PC-9 (cell line): ENCODE measurements around the gene TDG. TPM values are rescaled to one million over a fixed set of nuclear protein-coding genes. Genes with fewer than 3 reads are reported as not detected.

ENCODE experiments used
- BruUV-seq: library from RNA; stranded (reverse); fragments of 400-500 nt; replicated peaks from 2 replicates; lab custom pipeline; 2021; lab: Mats Ljungman, UMichigan
- CTCF ChIA-PET: fragments of 300-600 bp; sonication (Branson Sonifier 250); formaldehyde crosslinking; loops from one replicate; lab custom pipeline; 2022; ENCODE audit warnings: antibody characterized with exemption; lab: Charles Lee
- POLR2A ChIA-PET: fragments of 300-600 bp; sonication (Branson Sonifier 250); formaldehyde crosslinking; loops from one replicate; lab custom pipeline; 2022; ENCODE audit warnings: antibody characterized with exemption; ENCODE audit not compliant: unreplicated experiment; lab: Charles Lee
- DNase-seq, 2 experiments: peaks; one replicate each; pipeline versions ENCODE4 v3.0.0 to v3.0.0-alpha.2; 2015 to 2022; ENCODE audit warnings: mixed read lengths in 1 of 2
- H2AFZ ChIP-seq: fragments of 200-600 bp; sonication (generic); 2 replicates; pipeline ENCODE4 v1.8.1; 2017; ENCODE audit warnings: antibody characterized with exemption
- H3F3A ChIP-seq: fragments of 200-600 bp; sonication (generic); 2 replicates; pipeline ENCODE4 v1.8.1; 2017; ENCODE audit warnings: antibody characterized with exemption, mild to moderate bottlenecking, low read depth; ENCODE audit not compliant: insufficient read depth
- H3K27ac ChIP-seq: fragments of 200-600 bp; sonication (generic); 2 replicates; pipeline ENCODE4 v1.6.1; 2016; ENCODE audit warnings: mixed run types
- H3K27me3 ChIP-seq: fragments of 200-600 bp; sonication (generic); 2 replicates; pipeline ENCODE4 v1.6.1; 2016; ENCODE audit warnings: low read depth, mixed run types; ENCODE audit not compliant: insufficient read depth
- H3K36me3 ChIP-seq: fragments of 200-600 bp; sonication (generic); 2 replicates; pipeline ENCODE4 v1.6.1; 2016; ENCODE audit warnings: low read depth, mixed run types
- H3K4me1 ChIP-seq: fragments of 200-600 bp; sonication (generic); replicated peaks from 2 replicates; pipeline ENCODE4 v1.6.1; 2016; ENCODE audit warnings: mixed run types; ENCODE audit not compliant: insufficient read depth
- H3K4me2 ChIP-seq: fragments of 200-600 bp; sonication (generic); 2 replicates; pipeline ENCODE4 v1.6.1; 2017; ENCODE audit warnings: mixed run types
- H3K4me3 ChIP-seq: fragments of 200-600 bp; sonication (generic); 2 replicates; pipeline ENCODE4 v1.6.1; 2016; ENCODE audit warnings: mixed run types
- H3K79me2 ChIP-seq: fragments of 200-600 bp; sonication (generic); 2 replicates; pipeline ENCODE4 v1.6.1; 2017; ENCODE audit warnings: low read depth, mixed run types
- H3K9me2 ChIP-seq: fragments of 200-600 bp; sonication (generic); 2 replicates; pipeline ENCODE4 v1.8.1; 2017; ENCODE audit warnings: mild to moderate bottlenecking; ENCODE audit not compliant: insufficient read depth
- H3K9me3 ChIP-seq: fragments of 200-600 bp; sonication (generic); 2 replicates; pipeline ENCODE4 v1.8.1; 2016; ENCODE audit warnings: low read depth; ENCODE audit not compliant: insufficient read depth
- H4K20me1 ChIP-seq: fragments of 200-600 bp; sonication (generic); 2 replicates; pipeline ENCODE4 v1.8.1; 2017; ENCODE audit not compliant: insufficient read depth
- EZH2 ChIP-seq: fragments of 200-600 bp; sonication (generic); IDR thresholded peaks from 2 replicates; pipeline ENCODE4 v1.8.0; 2017; ENCODE audit warnings: antibody characterized with exemption, low read depth
- intact Hi-C: fragments of 100-400 bp; cut with micrococcal nuclease; formaldehyde crosslinking; loops from one replicate; pipeline ENCODE4 v1.10.0; 2022; ENCODE audit not compliant: unreplicated experiment
- total RNA-seq: library from RNA; stranded (reverse); gene quantifications from 2 replicates; pipeline ENCODE4 v1.2.3, GENCODE V29; 2021
- TF ChIP-seq, protein P1 (sequence below): fragments of 200-600 bp; sonication (generic); conservative IDR thresholded peaks from 2 replicates; pipeline ENCODE4 v1.6.1; 2017; ENCODE audit warnings: mixed run types, antibody characterized with exemption, mild to moderate bottlenecking, moderate library complexity

TDG gene
- total RNA-seq, 1 experiment from 2014 or later = 21.0 TPM

DNA sequence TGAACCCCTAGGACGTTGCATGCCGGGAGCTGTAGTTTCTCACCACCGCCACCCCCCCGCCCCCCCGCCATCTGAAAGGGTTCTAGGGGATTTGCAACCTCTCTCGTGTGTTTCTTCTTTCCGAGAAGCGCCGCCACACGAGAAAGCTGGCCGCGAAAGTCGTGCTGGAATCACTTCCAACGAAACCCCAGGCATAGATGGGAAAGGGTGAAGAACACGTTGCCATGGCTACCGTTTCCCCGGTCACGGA lies 36.0 kb upstream of the TDG start:
- peak overlapping the region; percentile 82 for H3K4me3 ChIP-seq
- peaks cover 30% of the 10 kb centered on the region for H3K4me1 ChIP-seq
- H3K9me3 ChIP-seq = no peaks in the 10 kb centered on the region
- no peaks in the 10 kb centered on the region for H3K9me2 ChIP-seq
- DNase-seq = no peak
- H3K79me2 ChIP-seq = peaks cover 44% of the 10 kb centered on the region
- peak overlapping the region; percentile 87 for H3K4me2 ChIP-seq
- TF ChIP-seq, protein P1, sequence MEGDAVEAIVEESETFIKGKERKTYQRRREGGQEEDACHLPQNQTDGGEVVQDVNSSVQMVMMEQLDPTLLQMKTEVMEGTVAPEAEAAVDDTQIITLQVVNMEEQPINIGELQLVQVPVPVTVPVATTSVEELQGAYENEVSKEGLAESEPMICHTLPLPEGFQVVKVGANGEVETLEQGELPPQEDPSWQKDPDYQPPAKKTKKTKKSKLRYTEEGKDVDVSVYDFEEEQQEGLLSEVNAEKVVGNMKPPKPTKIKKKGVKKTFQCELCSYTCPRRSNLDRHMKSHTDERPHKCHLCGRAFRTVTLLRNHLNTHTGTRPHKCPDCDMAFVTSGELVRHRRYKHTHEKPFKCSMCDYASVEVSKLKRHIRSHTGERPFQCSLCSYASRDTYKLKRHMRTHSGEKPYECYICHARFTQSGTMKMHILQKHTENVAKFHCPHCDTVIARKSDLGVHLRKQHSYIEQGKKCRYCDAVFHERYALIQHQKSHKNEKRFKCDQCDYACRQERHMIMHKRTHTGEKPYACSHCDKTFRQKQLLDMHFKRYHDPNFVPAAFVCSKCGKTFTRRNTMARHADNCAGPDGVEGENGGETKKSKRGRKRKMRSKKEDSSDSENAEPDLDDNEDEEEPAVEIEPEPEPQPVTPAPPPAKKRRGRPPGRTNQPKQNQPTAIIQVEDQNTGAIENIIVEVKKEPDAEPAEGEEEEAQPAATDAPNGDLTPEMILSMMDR = no peak
- TF ChIP-seq EZH2 = no peak
- ChIA-PET POLR2A (interaction anchor here (0.5 to 0.9 kb wide), 8 partner anchors 20 to 1514 kb away, joined by 3 to 4 read pairs (median 4); partner anchors contain the start of gene NT5DC3), CTCF (no interaction called here)
- intact Hi-C loops = loop anchor here (1.0 to 5.0 kb wide), 5 partner anchors 27 to 157 kb away; partner anchors contain the start of genes NT5DC3 and TDG
- H3K27ac ChIP-seq = peak overlapping the region; percentile 82
- peak overlapping the region; percentile 91 for H2AFZ ChIP-seq
- BruUV-seq = no TSS peak
- peaks cover 38% of the 10 kb centered on the region for H3K36me3 ChIP-seq
- H3F3A ChIP-seq = peaks cover 23% of the 10 kb centered on the region; the same call in 1 of the 2 replicates
- H3K27me3 ChIP-seq = no peaks in the 10 kb centered on the region
- peaks cover 33% of the 10 kb centered on the region for H4K20me1 ChIP-seq

DNA sequence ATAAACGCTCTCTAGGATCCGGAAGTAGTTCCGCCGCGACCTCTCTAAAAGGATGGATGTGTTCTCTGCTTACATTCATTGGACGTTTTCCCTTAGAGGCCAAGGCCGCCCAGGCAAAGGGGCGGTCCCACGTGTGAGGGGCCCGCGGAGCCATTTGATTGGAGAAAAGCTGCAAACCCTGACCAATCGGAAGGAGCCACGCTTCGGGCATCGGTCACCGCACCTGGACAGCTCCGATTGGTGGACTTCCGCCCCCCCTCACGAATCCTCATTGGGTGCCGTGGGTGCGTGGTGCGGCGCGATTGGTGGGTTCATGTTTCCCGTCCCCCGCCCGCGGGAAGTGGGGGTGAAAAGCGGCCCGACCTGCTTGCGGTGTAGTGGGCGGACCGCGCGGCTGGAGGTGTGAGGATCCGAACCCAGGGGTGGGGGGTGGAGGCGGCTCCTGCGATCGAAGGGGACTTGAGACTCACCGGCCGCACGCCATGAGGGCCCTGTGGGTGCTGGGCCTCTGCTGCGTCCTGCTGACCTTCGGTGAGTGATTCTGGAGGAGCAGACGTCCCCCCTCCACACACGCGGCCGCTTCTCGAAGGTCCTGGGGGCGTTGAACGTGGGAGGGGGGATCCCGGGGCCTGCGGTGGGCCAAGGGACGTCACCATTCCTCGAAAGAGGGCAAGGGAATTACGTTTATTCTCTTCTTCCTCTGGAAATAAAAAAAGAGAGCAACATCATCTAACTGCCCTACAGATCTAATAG lies 35.5 kb upstream of the TDG start, which contains the start of gene HSP90B1:
Gene HSP90B1 (plus strand): TSS at position 377 of the 753 bp plus-strand sequence. CDS start 106 bp downstream, at position 483.
- CTCF ChIA-PET = no interaction called here
- H3K4me1 ChIP-seq = peaks cover 30% of the 10 kb centered on the region
- no peaks in the 10 kb centered on the region for H3K9me3 ChIP-seq
- TSS peak; percentile 38 for BruUV-seq
- peaks cover 23% of the 10 kb centered on the region; the same call in 1 of the 2 replicates for H3F3A ChIP-seq
- H2AFZ ChIP-seq = peak within 1 kb of the TSS; percentile 91
- H3K79me2 ChIP-seq = peaks cover 49% of the 10 kb centered on the region
- H3K9me2 ChIP-seq = no peaks in the 10 kb centered on the region
- H3K36me3 ChIP-seq = peaks cover 43% of the 10 kb centered on the region
- DNase-seq = peak; percentile 99
- POLR2A ChIA-PET = interaction anchor here (0.5 to 0.9 kb wide), 12 partner anchors 19 to 1514 kb away, joined by 3 to 8 read pairs (median 4); partner anchors contain the start of genes NT5DC3 and WASHC4
- peak within 1 kb of the TSS; percentile 98 for H3K4me3 ChIP-seq
- no peaks in the 10 kb centered on the region for H3K27me3 ChIP-seq
- no peak for TF ChIP-seq EZH2
- TF ChIP-seq, protein P1 = no peak
- peak within 1 kb of the TSS; percentile 97 for H3K4me2 ChIP-seq
- H3K27ac ChIP-seq = peak within 1 kb of the TSS; percentile 88
- H4K20me1 ChIP-seq = peaks cover 38% of the 10 kb centered on the region
- intact Hi-C loops = loop anchor here (1.0 to 5.0 kb wide), 3 partner anchors 26 to 158 kb away; partner anchors contain the start of gene TDG

DNA sequence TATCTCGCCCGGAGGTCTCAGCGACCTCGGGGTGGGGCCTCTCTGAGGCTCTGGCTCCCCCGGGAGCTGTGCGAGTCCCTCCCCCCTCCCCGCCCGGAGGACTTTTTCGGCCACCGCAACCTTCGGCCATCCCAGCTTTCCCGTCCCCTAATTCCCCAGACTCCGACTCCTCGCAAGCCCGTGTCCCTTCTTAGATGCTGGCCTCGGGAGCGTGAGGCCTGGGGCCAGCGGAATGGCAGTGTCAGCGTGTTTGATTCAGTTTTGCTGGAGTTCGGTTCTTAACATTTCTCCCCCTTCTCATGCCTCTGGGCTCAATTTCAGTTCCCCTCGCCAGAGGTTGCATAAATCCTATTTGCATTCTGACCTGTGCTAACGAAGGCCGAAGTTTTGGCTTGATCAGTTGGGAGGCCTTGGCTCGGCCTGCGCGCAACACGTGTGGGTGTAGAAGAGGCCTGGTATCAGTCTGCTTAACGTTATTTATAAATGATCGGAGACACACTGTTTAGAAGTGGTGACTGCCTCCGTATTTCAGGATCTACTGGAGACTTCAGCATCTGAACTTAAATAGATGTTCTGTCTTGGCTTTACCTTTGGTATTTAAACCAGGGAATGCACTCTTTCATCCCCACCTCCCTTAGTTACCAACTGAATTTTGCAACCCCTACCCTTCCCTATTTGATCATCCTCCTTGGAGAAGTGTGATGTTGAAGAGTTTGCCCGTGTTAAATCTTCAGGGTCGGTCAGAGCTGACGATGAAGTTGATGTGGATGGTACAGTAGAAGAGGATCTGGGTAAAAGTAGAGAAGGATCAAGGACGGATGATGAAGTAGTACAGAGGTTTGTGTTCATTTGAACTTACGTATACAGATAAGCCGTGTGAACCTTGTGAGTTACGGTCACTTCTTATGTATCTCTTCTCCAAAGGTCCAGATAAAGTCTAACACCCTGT lies 34.6 kb upstream of the TDG start:
- CTCF ChIA-PET = no interaction called here

More for the DNA sequence above, 34.6 kb upstream of the TDG start:
- Histone ChIP-seq H3K4me1 (peaks cover 30% of the 10 kb centered on the region), H3K4me3 (peak overlapping the region; percentile 98), H4K20me1 (peaks cover 44% of the 10 kb centered on the region), H3K79me2 (peaks cover 58% of the 10 kb centered on the region), H2AFZ (0 out of 2 replicates have a peak overlapping the region, but pooled peaks have one; percentile 40), H3K4me2 (peak overlapping the region; percentile 97), H3K9me3 (no peaks in the 10 kb centered on the region), H3K9me2 (no peaks in the 10 kb centered on the region), H3K27ac (peak overlapping the region; percentile 88), H3F3A (peaks cover 31% of the 10 kb centered on the region; the same call in 1 of the 2 replicates), H3K27me3 (no peaks in the 10 kb centered on the region), H3K36me3 (peaks cover 51% of the 10 kb centered on the region)
- no TSS peak for BruUV-seq
- POLR2A ChIA-PET = interaction anchor here (0.5 kb wide), 1 partner anchor 51 kb away, joined by 3 read pairs; no protein-coding TSS in a partner anchor
- TF ChIP-seq, protein P1 = no peak
- TF ChIP-seq EZH2 = no peak
- no peak for DNase-seq
- intact Hi-C loops = loop anchor here (1.0 to 5.0 kb wide), 3 partner anchors 25 to 159 kb away; partner anchors contain the start of gene TDG
